Omental fat pad (tissue), 4 donors: Measurements from ENCODE around the gene GUCY1A2. TPM values are rescaled to one million over a fixed set of nuclear protein-coding genes. Genes with fewer than 3 reads are reported as not detected.
"Not testable (repeated sequence)": the region's sequence is repeated elsewhere in the genome, so short reads cannot be mapped to it uniquely, and the experiment has no call there.

ENCODE experiments used
- ATAC-seq: fragments of 150-250 bp; one replicate; pipeline ENCODE4 v1.9.1; 2016; ENCODE audit warnings: mild to moderate bottlenecking, moderate library complexity; ENCODE audit not compliant: low FRiP score
- DNase-seq: peaks from one replicate; pipeline ENCODE4 v3.0.0-alpha.2; 2019; ENCODE audit warnings: low spot score
- CTCF ChIP-seq, 3 donors: fragments of 450-650 bp; IDR thresholded peaks; one replicate each; pipeline ENCODE4 v1.5.1; 2016 to 2017; ENCODE audit warnings: antibody characterized with exemption in 3 of 3, mild to moderate bottlenecking in 3 of 3, moderate library complexity in 2 of 3
- total RNA-seq, 4 donors: library from RNA; depleted of rRNA; stranded (reverse); fragments of >200 nt; gene quantifications; one replicate each; pipeline ENCODE4 v1.1.0, GENCODE V29; 2016

The GUCY1A2 gene, protein sequence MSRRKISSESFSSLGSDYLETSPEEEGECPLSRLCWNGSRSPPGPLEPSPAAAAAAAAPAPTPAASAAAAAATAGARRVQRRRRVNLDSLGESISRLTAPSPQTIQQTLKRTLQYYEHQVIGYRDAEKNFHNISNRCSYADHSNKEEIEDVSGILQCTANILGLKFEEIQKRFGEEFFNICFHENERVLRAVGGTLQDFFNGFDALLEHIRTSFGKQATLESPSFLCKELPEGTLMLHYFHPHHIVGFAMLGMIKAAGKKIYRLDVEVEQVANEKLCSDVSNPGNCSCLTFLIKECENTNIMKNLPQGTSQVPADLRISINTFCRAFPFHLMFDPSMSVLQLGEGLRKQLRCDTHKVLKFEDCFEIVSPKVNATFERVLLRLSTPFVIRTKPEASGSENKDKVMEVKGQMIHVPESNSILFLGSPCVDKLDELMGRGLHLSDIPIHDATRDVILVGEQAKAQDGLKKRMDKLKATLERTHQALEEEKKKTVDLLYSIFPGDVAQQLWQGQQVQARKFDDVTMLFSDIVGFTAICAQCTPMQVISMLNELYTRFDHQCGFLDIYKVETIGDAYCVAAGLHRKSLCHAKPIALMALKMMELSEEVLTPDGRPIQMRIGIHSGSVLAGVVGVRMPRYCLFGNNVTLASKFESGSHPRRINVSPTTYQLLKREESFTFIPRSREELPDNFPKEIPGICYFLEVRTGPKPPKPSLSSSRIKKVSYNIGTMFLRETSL
- total RNA-seq, result 10 to 100 TPM in 1 of 4 donors, 1 to 10 TPM in 3; 2.8 to 26.6 (median 5.1) TPM

DNA sequence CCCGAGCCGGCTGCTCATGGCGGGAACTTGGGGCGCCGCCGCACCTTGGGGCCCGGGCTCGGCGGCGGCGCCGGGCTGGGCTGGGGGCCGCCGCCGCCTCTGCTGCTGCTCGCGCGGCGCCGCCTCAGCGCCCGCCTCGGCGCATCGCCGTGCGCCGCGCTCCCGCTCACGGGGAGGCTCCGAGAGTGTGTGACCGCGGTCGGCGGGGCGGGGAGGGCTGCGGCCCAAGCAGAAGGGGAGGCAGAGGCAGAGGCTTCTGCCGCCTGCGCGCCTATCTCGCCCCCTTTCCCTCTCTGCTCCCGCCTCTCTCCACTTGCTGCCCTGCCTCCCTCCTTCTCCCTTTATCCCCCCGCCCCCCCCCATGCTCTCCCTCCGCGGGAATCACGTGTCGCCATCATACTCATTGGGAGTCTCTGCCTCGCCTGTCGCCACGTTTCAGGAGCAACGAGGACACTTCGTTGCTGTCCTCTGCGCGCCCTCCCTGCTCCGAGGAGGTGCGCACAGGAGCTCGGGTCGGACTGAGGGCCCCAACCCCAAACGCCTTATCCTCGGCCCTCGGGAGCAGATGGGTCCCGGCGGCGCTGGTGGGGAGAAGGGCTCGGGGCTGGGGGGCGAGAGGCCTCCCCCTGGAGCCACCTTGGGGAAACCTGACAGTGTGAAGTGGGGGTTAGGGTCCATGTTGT lies at the start of gene GUCY1A2:
GUCY1A2 (minus strand) TSS at position 258 of the 683 bp plus-strand sequence. CDS start 421 bp downstream, outside the sequence.
- TF ChIP-seq CTCF (IDR thresholded peaks at IDR 0.05), result no peak
- DNase-seq (no peak), ATAC-seq (peak; percentile 37)

- ATAC-seq (no peak), DNase-seq (no peak)
- TF ChIP-seq CTCF (IDR thresholded peaks at IDR 0.05), result no peak
Measured at GRCh38 chr11:107054391-107054790, 36.1 kb upstream of the GUCY1A2 start.

DNA sequence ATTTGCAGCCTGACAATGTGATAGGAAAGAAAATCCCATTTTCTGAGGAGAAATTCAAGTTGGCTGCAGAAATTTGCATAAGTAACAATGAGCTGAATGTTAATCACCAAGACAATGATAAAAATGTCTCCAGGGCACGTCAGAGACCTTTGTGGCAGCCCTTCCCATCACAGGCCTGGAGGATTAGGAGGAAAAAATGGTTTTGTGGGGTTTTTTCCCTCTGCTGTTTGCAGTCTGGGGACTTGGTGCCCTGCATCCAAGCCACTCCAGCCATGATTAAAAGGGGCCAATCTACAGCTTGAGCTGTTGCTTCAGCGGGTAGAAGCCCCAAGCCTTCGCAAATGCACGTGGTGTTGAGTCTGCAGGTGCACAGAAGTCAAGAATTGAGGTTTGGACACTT lies 33.1 kb upstream of the GUCY1A2 start:
- not testable (repeated sequence) for DNase-seq, ATAC-seq

DNA sequence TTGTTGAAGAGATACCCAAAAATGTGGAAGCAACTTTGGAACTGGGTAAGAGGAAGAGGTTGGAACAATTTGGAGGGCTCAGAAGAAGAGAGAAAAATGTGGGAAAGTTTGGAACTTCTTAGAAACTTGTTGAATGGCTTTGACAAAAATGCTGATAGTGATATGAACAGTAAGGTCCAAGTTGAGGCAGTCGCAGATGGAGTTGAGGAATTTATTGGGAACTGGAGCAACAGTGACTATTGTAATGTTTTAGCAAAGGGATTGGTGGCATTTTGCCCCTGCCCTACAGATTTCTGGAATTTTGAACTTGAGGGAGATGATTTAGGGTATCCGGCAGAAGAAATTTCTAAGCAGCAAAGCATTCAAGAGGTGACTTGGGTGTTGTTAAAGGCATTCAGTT lies 32.6 kb upstream of the GUCY1A2 start:
- not testable (repeated sequence) for ATAC-seq, DNase-seq

DNA sequence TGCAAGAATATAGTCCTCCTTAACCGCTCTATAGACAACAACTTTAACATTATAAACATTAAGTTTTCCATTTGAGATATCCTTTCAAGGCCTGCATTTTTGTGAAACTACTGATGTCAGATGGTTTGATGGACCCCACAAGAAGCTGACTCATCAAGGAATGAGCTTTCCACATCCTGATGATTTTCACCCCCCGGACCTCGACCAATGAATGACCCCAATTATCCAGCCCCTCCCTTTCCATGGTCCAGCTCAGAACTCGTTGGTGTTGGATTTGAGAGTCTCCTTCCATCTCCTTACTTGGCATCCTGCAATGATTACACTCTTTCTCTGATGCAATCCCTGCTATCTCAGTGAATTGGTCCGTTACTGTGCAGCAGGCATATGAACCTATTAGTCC lies 31.8 kb upstream of the GUCY1A2 start:
- DNase-seq (no peak), ATAC-seq (no peak)
- no peak for TF ChIP-seq CTCF (IDR thresholded peaks at IDR 0.05)

DNA sequence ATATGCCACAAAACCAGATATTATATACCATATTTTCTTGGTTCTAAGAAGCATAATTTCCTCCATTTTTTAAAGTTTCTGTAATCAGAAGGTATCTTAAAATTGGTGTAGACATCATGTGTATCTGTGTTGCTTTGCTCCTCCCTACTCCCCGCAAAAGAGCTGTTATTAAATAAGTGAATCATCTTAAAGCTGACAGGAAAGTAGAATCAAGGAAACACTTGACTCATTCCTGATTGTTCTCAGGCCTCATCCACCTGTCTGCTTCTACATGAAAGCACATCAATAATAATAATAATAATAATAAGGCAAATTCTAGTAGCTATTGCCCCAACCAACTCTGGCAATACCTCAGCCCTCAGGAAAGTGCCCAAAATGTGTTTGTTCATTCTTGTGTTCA lies 26.2 kb upstream of the GUCY1A2 start:
- no peak for TF ChIP-seq CTCF (IDR thresholded peaks at IDR 0.05)
- no peak for ATAC-seq
- DNase-seq, result no peak

- ATAC-seq (no peak), DNase-seq (no peak)
- no peak for TF ChIP-seq CTCF (IDR thresholded peaks at IDR 0.05)
Measured at GRCh38 chr11:107043242-107044006, 25.1 kb upstream of the GUCY1A2 start.
